GM21515 (cell line): ENCODE data around the gene IFITM10.

Source experiments
- ATAC-seq: cut with Tn5 transposase; IDR thresholded peaks from one replicate; pipeline ENCODE4 v1.9.1; 2021; ENCODE audit not compliant: unreplicated experiment

The IFITM10 gene

GRCh38 chr11:1763796-1764661 lies 13.6 kb upstream of the IFITM10 start, which contains the start of gene CTSD:
Gene CTSD (minus strand): TSS chr11:1763927. CDS start chr11:1763859, 68 bp downstream.
- peak; percentile 79 for ATAC-seq

GRCh38 chr11:1763336-1763795 lies 13.0 kb upstream of the IFITM10 start:
- peak; percentile 15 for ATAC-seq

GRCh38 chr11:1762537-1763302 lies 12.3 kb upstream of the IFITM10 start:
- ATAC-seq = no peak

- no peak for ATAC-seq
Observed at GRCh38 chr11:1761857-1762536, 11.6 kb upstream of the IFITM10 start.

DNA sequence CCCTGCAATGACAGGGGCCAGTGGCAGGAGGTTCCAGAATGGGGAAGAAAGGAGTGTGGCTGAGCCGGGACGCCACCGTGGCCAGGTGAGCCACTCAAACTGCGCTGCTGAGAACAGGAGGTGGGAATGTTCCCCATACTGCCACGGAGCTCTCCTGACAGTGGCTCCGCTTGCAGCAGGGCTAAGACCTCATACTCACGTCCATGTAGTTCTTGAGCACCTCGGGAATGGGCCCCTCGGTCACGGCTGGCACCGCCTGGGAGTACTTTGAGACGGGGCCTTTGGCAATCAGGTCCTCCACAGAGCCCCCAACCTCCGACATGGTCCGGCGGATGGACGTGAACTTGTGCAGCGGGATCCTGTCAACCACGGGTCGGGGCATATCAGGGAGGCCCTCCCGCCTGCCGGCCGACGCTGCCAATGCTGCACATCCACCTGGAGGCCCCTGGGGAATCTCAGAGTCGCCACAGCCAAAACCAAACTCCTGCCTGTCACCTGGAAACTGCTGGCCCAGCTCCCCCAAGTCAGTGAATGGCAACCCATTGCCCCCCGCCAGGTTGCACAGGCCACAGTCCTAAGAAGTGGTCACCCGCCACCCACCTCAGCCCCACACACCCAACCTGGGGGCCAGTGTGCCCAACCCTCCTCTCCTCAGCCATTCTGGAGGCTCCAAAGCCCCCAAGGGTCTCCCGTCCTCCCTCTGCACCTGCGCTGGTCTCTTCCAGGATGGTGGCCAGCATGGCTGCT lies 10.9 kb upstream of the IFITM10 start:
- no peak for ATAC-seq

GRCh38 chr11:1760351-1761109 lies 10.1 kb upstream of the IFITM10 start:
- ATAC-seq = no peak

GRCh38 chr11:1759851-1760220 lies 9.4 kb upstream of the IFITM10 start:
- no peak for ATAC-seq

GRCh38 chr11:1759151-1759850 lies 8.9 kb upstream of the IFITM10 start:
- no peak for ATAC-seq

DNA sequence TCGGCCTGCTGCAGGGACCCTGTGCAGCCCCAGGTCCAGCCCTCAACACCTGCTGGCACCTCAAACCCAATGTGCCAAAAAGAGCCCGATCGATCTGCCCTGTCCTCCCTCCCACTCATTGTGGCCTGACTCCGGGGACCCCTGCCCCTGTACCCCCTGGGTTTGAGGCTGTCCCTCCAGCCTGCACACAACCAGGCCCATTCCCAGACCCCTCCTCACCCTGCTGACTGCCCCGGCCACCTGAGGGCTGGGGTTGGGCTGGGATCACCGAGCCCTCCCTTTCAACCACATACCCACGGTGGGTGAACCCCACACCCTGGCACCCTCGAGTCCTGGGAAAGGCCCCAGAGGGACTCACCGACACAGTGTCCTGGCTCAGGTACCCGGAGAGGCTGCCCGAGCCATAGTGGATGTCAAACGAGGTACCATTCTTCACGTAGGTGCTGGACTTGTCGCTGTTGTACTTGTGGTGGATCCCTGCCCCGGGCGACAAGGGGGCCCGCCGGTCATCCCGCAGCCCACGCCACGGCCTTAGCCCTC lies 8.3 kb upstream of the IFITM10 start:
- ATAC-seq = no peak

GRCh38 chr11:1757861-1758610 lies 7.6 kb upstream of the IFITM10 start:
- ATAC-seq = no peak

DNA sequence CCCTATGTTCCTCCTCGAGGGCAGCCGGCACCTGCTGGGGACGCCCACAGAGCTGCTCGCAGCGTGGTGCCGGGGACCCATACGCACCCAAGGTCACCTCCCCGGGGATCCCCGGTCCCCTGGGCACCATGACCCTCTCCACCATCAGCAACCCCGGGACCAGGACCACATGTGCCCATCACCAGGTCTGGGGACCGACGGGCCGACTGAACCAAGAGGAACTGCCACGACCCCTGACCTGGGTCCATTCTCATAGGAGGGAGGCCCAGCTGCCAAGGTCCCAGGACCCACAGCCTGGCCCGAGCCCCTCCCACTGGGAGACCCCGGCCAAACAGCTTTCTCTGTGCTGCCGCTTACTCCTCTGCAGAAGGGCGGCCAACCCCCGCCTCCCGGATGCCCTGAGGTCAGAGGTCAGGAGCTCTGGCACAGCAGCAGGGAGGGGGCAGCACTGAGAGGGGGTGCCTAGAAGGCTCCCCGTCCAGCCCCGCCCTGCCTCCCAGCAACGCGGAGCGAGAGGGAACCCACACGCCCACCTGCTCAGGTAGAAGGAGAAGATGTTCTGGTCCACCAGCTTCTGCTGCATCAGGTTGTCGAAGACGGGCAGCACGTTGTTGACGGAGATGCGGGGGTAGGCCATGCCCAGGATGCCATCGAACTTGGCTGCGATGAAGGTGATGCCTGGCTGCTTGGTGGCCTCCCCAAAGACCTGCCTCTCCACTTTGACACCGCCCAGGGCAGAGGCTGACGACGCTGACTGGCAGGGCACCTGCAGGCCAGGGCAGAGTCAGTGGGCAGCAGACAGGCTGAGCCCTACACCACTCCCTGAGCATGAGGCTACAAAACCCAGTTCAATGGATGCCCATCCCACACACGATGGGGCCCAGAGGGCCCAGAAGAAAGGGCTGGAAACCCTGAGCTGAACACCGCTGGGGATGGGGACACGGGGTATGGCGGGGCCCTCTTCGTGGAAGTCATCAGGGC lies 6.7 kb upstream of the IFITM10 start:
- no peak for ATAC-seq

DNA sequence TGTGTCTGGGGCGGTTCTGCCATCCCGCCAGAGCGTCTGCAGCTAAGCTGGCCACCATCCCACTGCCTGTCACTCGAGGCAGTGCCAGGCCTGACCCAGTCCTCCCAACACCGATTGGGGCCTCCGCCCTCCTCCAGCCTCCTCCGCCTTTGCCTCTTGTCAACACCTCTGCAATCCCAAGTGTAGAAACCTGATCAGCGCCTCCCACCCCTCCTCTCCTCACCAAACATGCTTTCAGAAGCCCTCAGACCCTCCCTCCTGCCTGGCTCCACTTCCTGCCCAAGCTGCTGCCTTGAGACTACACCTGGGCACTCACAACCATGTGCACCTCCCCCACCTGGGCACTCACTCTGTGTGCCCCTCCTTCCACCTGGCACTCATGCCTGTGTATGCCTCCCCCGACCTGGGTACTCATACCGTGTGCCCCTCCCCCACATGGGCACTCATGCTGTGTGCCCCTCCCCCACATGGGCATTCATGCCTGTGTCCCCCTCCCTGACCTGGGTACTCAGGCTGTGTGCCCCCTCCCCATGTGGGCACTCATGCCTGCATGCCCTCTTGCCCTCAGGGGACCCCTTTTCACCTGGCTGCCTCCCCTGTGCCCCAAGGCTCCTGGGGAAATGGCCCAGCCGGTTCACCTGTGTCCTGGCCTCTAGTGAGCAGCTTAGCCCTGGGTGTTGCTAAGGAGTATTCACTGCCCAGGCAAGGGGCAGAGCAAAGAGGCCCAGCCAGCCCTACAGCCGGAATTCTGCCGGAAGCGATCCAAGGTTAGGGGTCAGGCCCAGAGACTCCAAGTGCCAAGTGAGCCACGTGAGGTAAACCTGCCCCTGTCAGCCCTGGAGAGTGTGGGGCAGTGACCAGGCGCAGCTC lies 5.5 kb upstream of the IFITM10 start:
- ATAC-seq = no peak

DNA sequence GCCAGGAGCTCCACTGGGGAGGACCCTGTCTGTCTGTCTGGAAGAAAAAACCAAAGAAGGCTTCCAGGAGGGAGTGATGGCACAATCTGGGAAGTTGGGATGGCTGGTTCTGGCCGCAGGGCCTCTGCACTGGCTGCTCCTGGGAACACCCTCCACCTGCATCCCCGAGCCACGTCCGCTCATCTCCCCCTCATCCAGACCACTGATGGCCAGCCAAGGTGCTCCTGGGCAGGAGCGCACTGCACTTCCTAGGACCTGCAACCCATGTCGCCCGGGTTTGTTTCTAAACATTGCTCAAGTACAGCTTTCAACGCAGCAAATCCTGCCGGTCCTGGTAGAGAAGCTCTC lies 4.9 kb upstream of the IFITM10 start:
- ATAC-seq = no peak

DNA sequence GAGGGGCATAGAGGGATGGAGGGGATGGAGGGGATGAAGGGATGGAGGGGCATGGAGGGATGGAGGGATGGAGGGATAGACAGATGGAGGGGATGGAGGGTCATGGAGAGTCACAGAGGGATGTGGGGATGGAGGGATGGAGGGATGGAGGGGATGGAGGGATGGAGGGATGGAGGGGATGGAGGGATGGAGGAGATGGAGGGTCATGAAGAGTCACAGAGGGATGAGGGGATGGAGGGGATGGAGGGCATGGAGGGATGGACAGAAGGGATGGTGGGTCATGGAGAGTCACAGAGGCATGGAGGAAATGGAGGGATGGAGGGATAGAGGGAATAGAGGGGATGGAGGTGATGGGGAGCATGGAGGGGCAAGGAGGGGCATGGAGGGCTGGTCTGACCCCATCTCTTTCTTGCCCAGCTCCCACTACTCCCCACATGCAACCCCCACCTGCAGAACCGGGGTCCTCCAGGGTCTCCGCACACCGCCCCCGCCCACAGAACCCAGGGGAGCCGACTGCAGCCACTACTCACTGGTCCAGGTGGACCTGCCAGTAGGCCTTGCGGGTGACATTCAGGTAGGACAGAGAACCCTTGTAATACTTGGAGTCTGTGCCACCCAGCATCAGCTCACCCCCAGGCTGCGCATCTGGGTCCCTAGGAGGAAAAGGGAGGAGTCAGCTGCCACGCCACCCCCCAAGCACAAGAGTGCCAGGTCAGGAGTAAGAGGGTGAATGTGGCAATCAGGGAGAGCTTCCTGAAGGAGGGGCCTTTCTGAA lies 4.2 kb upstream of the IFITM10 start:
- ATAC-seq = no peak

DNA sequence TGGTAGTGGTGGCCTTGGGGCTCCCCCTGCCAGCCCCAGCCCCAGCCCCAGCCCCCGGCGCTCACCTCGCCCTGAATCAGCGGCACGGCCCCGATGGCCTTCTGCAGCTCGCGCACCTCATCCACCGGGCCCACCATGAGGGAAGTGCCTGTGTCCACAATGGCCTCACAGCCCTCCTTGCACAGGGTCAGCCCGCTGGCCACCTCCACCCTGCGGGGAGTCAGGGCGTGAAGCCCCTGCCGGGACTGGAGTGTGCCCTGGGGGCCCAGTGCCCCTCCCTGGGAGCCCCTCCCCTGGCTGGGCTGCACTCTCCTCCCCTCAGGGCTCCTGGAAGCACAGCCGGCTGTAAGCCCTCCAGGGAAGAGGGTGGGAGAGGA lies 3.5 kb upstream of the IFITM10 start:
- no peak for ATAC-seq
